Vagina (tissue), 2 donors: ENCODE results near the gene IDS.

Experiments used
- POLR2A ChIP-seq, 2 donors: fragments of 450-650 bp; IDR thresholded peaks; one replicate each; pipeline ENCODE4 v1.6.1; 2017; ENCODE audit warnings: antibody characterized with exemption in 2 of 2, mild to moderate bottlenecking in 2 of 2, moderate library complexity in 2 of 2
- POLR2AphosphoS5 ChIP-seq, 2 donors: sonication (generic); formaldehyde crosslinking; IDR thresholded peaks; one replicate each; pipeline ENCODE4 v1.9.0; 2017; ENCODE audit warnings: antibody characterized with exemption in 2 of 2, mild to moderate bottlenecking in 2 of 2, low read depth in 1 of 2; ENCODE audit not compliant: insufficient read depth in 1 of 2
- TF ChIP-seq, protein P1 (sequence below), 3 experiments: fragments of 450-650 bp in 2 of 3; fragments of 200-600 bp in 1 of 3; sonication (generic) in 1 of 3; IDR thresholded peaks; one replicate each; pipeline ENCODE4 v1.5.1; 2017 to 2019; ENCODE audit warnings: antibody characterized with exemption in 3 of 3, mild to moderate bottlenecking in 2 of 3, moderate library complexity in 2 of 3

DNA sequence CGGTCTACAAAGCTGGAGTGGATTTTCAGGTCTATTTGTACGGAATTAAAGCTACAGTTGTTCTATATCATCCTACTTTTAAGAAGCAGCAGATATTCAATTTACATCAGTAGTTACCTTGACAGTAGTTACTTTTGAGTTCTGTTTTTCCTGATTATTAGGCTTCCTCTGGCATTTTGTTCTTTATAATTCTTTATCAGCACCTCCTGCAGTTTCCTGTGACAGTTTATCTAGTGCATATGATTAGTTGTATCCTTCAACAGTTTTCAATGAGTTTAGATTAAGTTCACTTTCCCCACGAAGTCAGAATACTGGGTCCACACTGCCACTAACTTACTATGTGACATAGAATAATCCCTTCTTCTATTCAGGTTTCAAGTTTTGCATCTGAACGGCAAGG is 71.7 kb downstream of the IDS start:
- TF ChIP-seq, protein P1, sequence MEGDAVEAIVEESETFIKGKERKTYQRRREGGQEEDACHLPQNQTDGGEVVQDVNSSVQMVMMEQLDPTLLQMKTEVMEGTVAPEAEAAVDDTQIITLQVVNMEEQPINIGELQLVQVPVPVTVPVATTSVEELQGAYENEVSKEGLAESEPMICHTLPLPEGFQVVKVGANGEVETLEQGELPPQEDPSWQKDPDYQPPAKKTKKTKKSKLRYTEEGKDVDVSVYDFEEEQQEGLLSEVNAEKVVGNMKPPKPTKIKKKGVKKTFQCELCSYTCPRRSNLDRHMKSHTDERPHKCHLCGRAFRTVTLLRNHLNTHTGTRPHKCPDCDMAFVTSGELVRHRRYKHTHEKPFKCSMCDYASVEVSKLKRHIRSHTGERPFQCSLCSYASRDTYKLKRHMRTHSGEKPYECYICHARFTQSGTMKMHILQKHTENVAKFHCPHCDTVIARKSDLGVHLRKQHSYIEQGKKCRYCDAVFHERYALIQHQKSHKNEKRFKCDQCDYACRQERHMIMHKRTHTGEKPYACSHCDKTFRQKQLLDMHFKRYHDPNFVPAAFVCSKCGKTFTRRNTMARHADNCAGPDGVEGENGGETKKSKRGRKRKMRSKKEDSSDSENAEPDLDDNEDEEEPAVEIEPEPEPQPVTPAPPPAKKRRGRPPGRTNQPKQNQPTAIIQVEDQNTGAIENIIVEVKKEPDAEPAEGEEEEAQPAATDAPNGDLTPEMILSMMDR (IDR thresholded peaks at IDR 0.05), result no peak
- TF ChIP-seq POLR2A (IDR thresholded peaks at IDR 0.05) (no peak), POLR2AphosphoS5 (IDR thresholded peaks at IDR 0.05; ENCODE audit: insufficient read depth in 1 of 2, low read depth in 1 of 2) (no peak)
